ENCODE measurements around the gene MYT1.

The MYT1 gene

DNA sequence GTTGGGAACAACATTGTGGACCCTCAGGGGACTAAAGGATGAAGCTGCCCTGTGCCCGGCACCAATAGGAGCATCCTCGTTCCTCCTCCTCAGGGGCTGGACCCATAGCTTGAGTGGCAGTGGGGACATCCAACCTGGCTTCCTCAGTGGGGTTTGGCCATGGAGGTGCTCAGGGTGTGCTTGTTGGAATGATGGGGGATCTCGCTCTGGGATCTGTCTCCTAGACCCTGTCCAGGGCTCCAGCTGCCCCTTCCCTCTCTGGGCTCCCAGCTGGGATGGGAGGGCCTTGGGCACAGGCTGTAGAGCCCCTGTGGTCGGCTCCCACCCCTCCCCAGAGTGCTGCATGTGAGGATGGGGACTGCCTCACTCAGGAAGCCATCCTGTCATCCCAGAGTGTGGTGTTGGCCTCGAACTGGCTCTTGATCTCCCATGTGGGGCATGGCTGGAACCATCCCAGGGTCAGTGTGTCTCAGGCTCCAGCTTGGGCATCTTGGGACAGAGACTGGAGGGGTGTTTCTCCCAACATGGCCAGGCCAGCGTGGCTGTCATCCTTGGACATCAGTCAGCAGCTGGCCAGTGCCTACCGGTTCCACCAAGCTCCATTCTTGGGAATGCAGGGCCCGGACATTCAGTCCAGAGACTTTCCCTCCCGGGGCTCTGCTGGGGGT, 9.5 kb upstream of the MYT1 start:
- no peaks in the 10 kb centered on the region for H3K36me3 ChIP-seq (ENCODE audit: low read depth)
- ATAC-seq (ENCODE audit: low read depth) (no peak), DNase-seq (ENCODE audit: low spot score) (no peak)
- no peak overlapping the region for H3K4me3 ChIP-seq (ENCODE audit: severe bottlenecking)
- peaks cover 16% of the 10 kb centered on the region for H3K4me1 ChIP-seq (ENCODE audit: insufficient read depth, poor library complexity, severe bottlenecking)
- TF ChIP-seq, protein P1, sequence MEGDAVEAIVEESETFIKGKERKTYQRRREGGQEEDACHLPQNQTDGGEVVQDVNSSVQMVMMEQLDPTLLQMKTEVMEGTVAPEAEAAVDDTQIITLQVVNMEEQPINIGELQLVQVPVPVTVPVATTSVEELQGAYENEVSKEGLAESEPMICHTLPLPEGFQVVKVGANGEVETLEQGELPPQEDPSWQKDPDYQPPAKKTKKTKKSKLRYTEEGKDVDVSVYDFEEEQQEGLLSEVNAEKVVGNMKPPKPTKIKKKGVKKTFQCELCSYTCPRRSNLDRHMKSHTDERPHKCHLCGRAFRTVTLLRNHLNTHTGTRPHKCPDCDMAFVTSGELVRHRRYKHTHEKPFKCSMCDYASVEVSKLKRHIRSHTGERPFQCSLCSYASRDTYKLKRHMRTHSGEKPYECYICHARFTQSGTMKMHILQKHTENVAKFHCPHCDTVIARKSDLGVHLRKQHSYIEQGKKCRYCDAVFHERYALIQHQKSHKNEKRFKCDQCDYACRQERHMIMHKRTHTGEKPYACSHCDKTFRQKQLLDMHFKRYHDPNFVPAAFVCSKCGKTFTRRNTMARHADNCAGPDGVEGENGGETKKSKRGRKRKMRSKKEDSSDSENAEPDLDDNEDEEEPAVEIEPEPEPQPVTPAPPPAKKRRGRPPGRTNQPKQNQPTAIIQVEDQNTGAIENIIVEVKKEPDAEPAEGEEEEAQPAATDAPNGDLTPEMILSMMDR (IDR thresholded peaks at IDR 0.05; ENCODE audit: poor library complexity, severe bottlenecking) = no peak
- no peaks in the 10 kb centered on the region for H3K9me3 ChIP-seq (ENCODE audit: severe bottlenecking)
- no peak overlapping the region for H3K27ac ChIP-seq (ENCODE audit: poor library complexity, severe bottlenecking)
- peaks cover 9% of the 10 kb centered on the region for H3K27me3 ChIP-seq (ENCODE audit: insufficient read depth, poor library complexity, severe bottlenecking)

DNA sequence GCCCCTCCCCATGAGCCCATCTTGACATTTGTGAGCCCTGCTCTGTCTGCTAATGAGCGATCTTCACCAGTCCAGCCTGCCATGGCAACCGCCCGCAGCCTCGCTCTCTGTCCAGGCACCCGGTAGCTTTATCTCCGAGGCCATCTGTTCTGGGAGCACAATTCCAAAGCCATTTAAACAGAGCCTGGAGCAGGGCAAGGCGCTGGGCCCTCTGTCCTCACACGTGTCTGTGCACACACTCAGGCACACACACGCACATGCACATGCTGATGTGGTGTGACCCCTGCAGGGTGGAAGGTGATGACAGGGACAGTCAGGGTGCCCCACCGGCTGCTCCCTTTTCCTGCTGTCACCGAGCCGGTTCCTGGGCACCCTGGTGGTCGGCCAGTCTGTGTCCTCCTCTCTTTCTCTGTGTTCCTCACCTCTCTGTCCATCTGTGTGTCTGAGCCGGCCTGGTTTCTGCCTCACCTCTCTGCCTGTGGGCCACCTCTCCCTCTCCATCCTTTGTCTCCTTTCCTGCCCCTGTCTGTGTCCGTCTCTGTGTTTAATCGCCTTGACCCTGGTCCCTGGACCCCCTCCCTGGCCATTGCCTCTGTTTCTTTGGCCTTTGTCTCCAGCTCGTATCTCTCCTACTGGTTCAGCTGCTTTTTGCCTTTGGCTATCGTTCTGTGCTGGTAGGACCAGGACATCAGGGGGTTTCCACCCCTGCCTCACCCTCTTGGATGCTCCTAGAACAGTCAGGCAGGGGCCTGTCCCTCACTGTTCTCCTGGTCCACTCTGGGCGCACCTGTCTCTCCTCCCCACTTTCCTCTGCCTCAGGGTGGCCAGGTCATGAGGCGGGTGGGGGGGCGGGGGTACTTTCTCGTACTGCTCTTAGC, 8.8 kb upstream of the MYT1 start:
- Histone ChIP-seq H3K4me3 (ENCODE audit: severe bottlenecking) (no peak overlapping the region), H3K27me3 (ENCODE audit: insufficient read depth, poor library complexity, severe bottlenecking) (peaks cover 17% of the 10 kb centered on the region), H3K4me1 (ENCODE audit: insufficient read depth, poor library complexity, severe bottlenecking) (peaks cover 16% of the 10 kb centered on the region), H3K36me3 (ENCODE audit: low read depth) (no peaks in the 10 kb centered on the region), H3K27ac (ENCODE audit: poor library complexity, severe bottlenecking) (no peak overlapping the region), H3K9me3 (ENCODE audit: severe bottlenecking) (no peaks in the 10 kb centered on the region)
- ATAC-seq (ENCODE audit: low read depth) (no peak), DNase-seq (ENCODE audit: low spot score) (peak; percentile 82)
- TF ChIP-seq, protein P1 (IDR thresholded peaks at IDR 0.05; ENCODE audit: poor library complexity, severe bottlenecking) = no peak

DNA sequence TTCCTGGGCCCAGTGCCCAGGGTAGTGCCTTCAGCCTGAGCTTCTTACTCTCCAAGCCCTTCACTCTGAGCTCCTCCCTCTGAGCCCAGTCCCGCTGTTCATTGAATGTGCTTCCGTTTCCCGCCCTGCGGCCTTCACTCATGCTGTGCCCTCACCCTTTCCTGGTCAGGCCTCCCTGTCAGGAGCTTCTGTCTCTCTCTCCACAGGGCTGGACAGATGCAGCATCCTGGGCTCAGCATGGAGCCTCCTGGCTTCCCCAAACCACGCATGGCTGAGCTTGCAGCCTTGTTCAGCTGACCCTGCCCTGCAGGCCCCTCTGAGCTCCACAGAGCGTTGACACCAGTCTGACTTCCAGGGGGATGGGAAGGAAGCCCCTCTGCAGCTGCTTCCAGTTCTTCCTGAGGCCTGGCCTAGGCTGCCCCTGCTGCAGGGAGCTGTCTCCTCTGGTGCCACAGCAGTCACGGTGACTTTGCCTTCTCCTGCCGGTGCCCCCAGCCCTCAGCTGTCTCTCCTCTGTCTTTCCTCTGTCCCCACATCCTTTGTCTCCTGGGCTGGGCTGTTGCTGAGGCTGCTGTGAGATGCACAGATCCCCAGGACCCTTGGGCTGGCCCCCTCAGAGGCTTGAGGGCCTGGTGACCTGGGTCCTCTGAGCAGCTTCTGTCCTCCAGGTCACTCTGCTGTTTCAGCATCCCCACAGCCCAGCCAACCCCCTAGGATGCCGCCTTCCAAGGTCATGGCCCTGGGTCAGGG, 7.9 kb upstream of the MYT1 start:
- H3K9me3 ChIP-seq (ENCODE audit: severe bottlenecking) = no peaks in the 10 kb centered on the region
- no peak overlapping the region for H3K4me3 ChIP-seq (ENCODE audit: severe bottlenecking)
- H3K27me3 ChIP-seq (ENCODE audit: insufficient read depth, poor library complexity, severe bottlenecking) = peaks cover 25% of the 10 kb centered on the region
- ATAC-seq (ENCODE audit: low read depth) (no peak), DNase-seq (ENCODE audit: low spot score) (peak; percentile 80)
- H3K36me3 ChIP-seq (ENCODE audit: low read depth) = no peaks in the 10 kb centered on the region
- peaks cover 16% of the 10 kb centered on the region for H3K4me1 ChIP-seq (ENCODE audit: insufficient read depth, poor library complexity, severe bottlenecking)
- TF ChIP-seq, protein P1 (IDR thresholded peaks at IDR 0.05; ENCODE audit: poor library complexity, severe bottlenecking) = no peak
- H3K27ac ChIP-seq (ENCODE audit: poor library complexity, severe bottlenecking) = no peak overlapping the region

DNA sequence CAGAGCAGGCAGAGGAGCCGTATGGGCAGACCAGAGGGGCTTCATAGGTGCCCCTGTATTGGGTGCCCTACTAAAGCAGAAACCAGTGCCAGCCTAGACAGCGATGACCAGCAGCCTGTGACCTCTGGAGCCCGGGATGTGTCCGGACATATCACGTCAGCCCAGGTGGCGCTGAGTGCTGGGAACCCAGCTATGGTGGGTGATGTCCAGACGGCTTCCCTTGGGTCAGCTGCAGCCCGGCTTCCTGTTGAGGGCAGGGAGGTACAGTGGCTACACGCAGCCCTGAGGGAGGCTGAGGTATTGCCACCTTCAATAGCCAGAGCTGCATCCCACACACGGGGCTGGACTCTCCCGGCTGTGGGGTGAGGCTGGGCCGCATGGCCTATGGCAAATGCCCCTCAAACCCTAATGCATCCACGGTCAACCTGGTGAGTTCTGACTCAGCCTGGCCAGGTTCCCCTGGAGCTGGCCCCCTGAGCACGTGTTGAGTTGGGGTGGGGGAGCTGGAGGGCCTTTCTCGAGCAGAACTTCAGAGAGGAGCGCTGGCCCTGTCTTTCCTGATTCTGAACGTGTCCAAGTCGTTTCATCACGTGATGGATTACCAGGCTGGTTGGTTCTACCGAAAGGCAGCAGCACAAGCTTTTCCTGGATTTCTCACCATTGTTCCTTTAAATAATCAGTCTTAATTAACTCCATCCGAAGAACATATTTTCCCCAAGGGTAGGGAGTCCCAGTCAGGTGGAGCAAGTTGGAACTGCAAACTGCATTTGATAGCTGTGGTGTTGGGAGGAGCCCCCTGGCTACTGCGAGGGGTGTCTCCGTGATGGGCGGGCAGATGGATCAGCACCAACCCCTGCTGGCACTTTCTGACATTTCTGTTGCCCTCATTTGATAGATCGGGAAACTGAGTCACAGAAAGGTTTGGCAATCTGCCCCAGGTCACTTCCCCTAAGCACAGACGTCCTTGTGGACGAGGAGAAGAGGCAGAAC, 7.1 kb upstream of the MYT1 start:
- Histone ChIP-seq H3K9me3 (ENCODE audit: severe bottlenecking) (no peaks in the 10 kb centered on the region), H3K27me3 (ENCODE audit: insufficient read depth, poor library complexity, severe bottlenecking) (peaks cover 33% of the 10 kb centered on the region), H3K4me3 (ENCODE audit: severe bottlenecking) (no peak overlapping the region), H3K36me3 (ENCODE audit: low read depth) (no peaks in the 10 kb centered on the region), H3K27ac (ENCODE audit: poor library complexity, severe bottlenecking) (no peak overlapping the region), H3K4me1 (ENCODE audit: insufficient read depth, poor library complexity, severe bottlenecking) (peaks cover 7% of the 10 kb centered on the region)
- TF ChIP-seq, protein P1 (IDR thresholded peaks at IDR 0.05; ENCODE audit: poor library complexity, severe bottlenecking) = no peak
- ATAC-seq (ENCODE audit: low read depth) (no peak), DNase-seq (ENCODE audit: low spot score) (no peak)

Data from RWPE2 (cell line).